Vagina (tissue), 2 donors: ENCODE measurements around the gene CTSD. TPM values are rescaled to one million over a fixed set of nuclear protein-coding genes. Genes with fewer than 3 reads are reported as not detected.
"Not testable (repeated sequence)": the region's sequence is repeated elsewhere in the genome, so short reads cannot be mapped to it uniquely, and the experiment has no call there.

Experiments used
- DNase-seq, 2 donors: peaks; one replicate each; pipeline ENCODE4 v3.0.0-alpha.2; 2017; ENCODE audit errors: extremely low spot score in 2 of 2
- H3K27ac ChIP-seq: fragments of 200-600 bp; sonication (generic); one replicate; pipeline ENCODE4 v1.5.1; 2019
- H3K27me3 ChIP-seq: fragments of 200-600 bp; sonication (generic); one replicate; pipeline ENCODE4 v1.5.1; 2019
- H3K36me3 ChIP-seq, 2 donors: fragments of 200-600 bp; sonication (generic); one replicate each; pipeline ENCODE4 v1.5.1; 2017 to 2019
- H3K4me1 ChIP-seq: fragments of 200-600 bp; sonication (generic); one replicate; pipeline ENCODE4 v1.5.1; 2019
- H3K4me3 ChIP-seq, 2 donors: fragments of 200-600 bp; sonication (generic); 1 replicate in 1 of 2; 2 replicates in 1 of 2; pipeline ENCODE4 v1.5.1; 2016 to 2019
- H3K9me3 ChIP-seq: fragments of 200-600 bp; sonication (generic); one replicate; pipeline ENCODE4 v1.5.1; 2019
- POLR2A ChIP-seq, 2 donors: fragments of 450-650 bp; IDR thresholded peaks; one replicate each; pipeline ENCODE4 v1.6.1; 2017; ENCODE audit warnings: antibody characterized with exemption in 2 of 2, mild to moderate bottlenecking in 2 of 2, moderate library complexity in 2 of 2
- POLR2AphosphoS5 ChIP-seq, 2 donors: sonication (generic); formaldehyde crosslinking; IDR thresholded peaks; one replicate each; pipeline ENCODE4 v1.9.0; 2017; ENCODE audit warnings: antibody characterized with exemption in 2 of 2, mild to moderate bottlenecking in 2 of 2, low read depth in 1 of 2; ENCODE audit not compliant: insufficient read depth in 1 of 2
- intact Hi-C: fragments of 100-400 bp; cut with DNase I; formaldehyde crosslinking; loops from one replicate; pipeline ENCODE4 v1.15.1; 2023
- total RNA-seq: library from RNA; depleted of rRNA; stranded (reverse); fragments of >200 nt; gene quantifications from one replicate; pipeline ENCODE4 v1.2.3, GENCODE V29; 2016
- TF ChIP-seq, protein P1 (sequence below), 3 experiments: fragments of 450-650 bp in 2 of 3; fragments of 200-600 bp in 1 of 3; sonication (generic) in 1 of 3; IDR thresholded peaks; one replicate each; pipeline ENCODE4 v1.5.1; 2017 to 2019; ENCODE audit warnings: antibody characterized with exemption in 3 of 3, mild to moderate bottlenecking in 2 of 3, moderate library complexity in 2 of 3

CTSD gene
- total RNA-seq, 1 donor from 2014 or later: 508 TPM

DNA sequence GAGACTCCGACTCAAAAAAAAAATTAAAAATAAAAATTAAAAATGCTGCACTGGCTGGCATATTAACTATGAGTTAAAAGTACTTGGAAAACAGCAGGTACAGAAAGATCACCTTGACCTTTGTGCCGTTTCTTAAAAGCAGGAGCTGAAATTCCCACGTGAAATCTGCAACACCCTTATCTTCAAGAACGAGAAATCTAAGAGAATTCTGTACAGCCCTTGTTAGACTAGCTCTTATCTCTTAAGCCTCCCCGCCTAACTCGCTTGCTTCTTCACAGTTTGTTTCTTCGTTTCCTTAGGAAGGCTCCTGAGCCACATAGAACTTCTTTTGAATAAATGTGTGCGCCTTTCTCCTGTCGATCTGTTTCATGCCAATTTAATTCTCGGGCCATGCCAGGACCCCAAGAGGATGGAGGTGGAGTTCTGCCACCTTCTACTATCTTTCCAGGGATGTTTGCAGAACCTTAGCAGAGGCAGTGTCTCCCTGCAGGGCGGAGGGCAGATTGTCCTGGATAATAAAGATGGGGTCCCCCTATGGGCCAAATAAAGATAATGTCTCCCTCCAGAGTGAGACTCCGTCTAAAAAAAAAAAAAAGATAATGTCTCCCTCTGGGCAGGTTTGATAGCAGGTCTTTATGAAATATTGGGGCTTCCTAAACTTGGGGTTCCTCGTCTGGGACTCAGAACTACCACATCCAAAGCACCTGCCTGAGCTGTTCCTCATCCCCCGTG, 43.7 kb upstream of the CTSD start:
- Histone ChIP-seq H3K4me1 (no peaks in the 10 kb centered on the region), H3K27me3 (no peaks in the 10 kb centered on the region), H3K9me3 (no peaks in the 10 kb centered on the region), H3K27ac (no peak overlapping the region), H3K4me3 (no peak overlapping the region), H3K36me3 (no peaks in the 10 kb centered on the region)
- intact Hi-C loops: no loop called here
- no peak for TF ChIP-seq POLR2A (IDR thresholded peaks at IDR 0.05)
- TF ChIP-seq, protein P1, sequence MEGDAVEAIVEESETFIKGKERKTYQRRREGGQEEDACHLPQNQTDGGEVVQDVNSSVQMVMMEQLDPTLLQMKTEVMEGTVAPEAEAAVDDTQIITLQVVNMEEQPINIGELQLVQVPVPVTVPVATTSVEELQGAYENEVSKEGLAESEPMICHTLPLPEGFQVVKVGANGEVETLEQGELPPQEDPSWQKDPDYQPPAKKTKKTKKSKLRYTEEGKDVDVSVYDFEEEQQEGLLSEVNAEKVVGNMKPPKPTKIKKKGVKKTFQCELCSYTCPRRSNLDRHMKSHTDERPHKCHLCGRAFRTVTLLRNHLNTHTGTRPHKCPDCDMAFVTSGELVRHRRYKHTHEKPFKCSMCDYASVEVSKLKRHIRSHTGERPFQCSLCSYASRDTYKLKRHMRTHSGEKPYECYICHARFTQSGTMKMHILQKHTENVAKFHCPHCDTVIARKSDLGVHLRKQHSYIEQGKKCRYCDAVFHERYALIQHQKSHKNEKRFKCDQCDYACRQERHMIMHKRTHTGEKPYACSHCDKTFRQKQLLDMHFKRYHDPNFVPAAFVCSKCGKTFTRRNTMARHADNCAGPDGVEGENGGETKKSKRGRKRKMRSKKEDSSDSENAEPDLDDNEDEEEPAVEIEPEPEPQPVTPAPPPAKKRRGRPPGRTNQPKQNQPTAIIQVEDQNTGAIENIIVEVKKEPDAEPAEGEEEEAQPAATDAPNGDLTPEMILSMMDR (IDR thresholded peaks at IDR 0.05): no peak
- TF ChIP-seq POLR2AphosphoS5 (IDR thresholded peaks at IDR 0.05; ENCODE audit: insufficient read depth in 1 of 2, low read depth in 1 of 2): no peak
- DNase-seq: no peak

GRCh38 chr11:1805525-1805924, 41.8 kb upstream of the CTSD start:
- H3K27ac ChIP-seq: no peak overlapping the region
- H3K27me3 ChIP-seq: no peaks in the 10 kb centered on the region
- no peak for DNase-seq
- intact Hi-C loops: no loop called here
- no peaks in the 10 kb centered on the region for H3K36me3 ChIP-seq
- H3K4me1 ChIP-seq: no peaks in the 10 kb centered on the region
- no peaks in the 10 kb centered on the region for H3K9me3 ChIP-seq
- H3K4me3 ChIP-seq: no peak overlapping the region
- no peak for TF ChIP-seq POLR2AphosphoS5 (IDR thresholded peaks at IDR 0.05; ENCODE audit: insufficient read depth in 1 of 2, low read depth in 1 of 2)
- TF ChIP-seq POLR2A (IDR thresholded peaks at IDR 0.05): no peak
- TF ChIP-seq, protein P1 (IDR thresholded peaks at IDR 0.05): no peak

DNA sequence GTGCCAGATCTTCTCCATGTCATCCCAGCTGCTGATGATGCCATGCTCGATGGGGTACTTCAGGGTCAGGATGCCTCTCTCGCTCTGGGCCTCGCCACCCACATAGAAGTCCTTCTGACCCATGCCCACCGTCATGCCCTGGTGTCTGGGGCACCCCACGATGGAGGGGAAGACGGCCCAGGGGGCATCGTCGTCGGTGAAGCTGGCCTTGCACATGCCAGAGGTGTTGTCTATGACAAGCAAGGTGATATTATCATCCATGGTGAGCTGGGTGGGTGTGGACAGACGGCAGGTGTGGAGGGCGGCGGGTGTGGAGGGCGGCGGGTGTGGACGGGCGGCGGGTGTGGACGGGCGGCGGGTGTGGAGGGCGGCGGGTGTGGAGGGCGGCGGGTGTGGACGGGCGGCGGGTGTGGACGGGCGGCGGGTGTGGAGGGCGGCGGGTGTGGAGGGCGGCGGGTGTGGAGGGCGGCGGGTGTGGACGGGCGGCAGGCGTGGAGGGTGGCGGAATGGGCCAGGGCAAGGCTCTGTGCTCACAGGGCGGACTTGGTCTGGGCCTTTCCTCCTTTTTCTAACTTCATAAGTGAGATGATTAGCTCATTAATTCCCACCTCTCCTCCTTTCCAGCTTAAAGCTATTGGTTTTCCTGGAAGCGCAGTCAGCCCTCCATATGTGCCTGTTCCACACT, 40.2 kb upstream of the CTSD start:
- intact Hi-C loops, DNase-seq, H3K36me3 ChIP-seq, H3K4me3 ChIP-seq, H3K4me1 ChIP-seq, H3K9me3 ChIP-seq, H3K27ac ChIP-seq, H3K27me3 ChIP-seq: not testable (repeated sequence)

DNA sequence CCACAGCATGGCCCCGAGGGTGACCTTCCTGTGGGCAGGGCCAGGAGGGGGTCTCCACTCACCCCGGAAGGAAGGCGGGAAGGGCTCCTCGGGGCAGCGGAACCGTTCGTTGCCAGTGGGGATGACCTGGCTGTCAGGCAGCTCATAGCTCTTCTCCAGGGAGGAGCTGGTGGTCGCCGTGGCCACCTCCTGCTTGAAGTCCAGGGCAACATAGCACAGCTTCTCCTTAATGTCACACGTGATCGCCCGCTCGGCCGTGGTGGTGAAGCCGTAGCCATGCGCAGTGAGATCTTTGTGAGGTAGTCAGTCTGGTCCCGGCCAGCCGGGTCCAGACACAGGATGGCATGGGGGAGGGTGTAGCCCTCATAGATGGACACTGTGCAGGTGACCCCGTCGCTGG, 39.5 kb upstream of the CTSD start:
- TF ChIP-seq POLR2AphosphoS5 (IDR thresholded peaks at IDR 0.05; ENCODE audit: insufficient read depth in 1 of 2, low read depth in 1 of 2): no peak
- TF ChIP-seq, protein P1 (IDR thresholded peaks at IDR 0.05): no peak
- no peak for TF ChIP-seq POLR2A (IDR thresholded peaks at IDR 0.05)
- no peaks in the 10 kb centered on the region for H3K27me3 ChIP-seq
- intact Hi-C loops: no loop called here
- DNase-seq: no peak
- H3K9me3 ChIP-seq: no peaks in the 10 kb centered on the region
- H3K4me1 ChIP-seq: no peaks in the 10 kb centered on the region
- no peak overlapping the region for H3K4me3 ChIP-seq
- H3K27ac ChIP-seq: no peak overlapping the region
- no peaks in the 10 kb centered on the region for H3K36me3 ChIP-seq

- Histone ChIP-seq H3K4me1 (peaks cover 3% of the 10 kb centered on the region), H3K27me3 (no peaks in the 10 kb centered on the region), H3K27ac (no peak overlapping the region), H3K4me3 (no peak overlapping the region), H3K9me3 (no peaks in the 10 kb centered on the region), H3K36me3 (no peaks in the 10 kb centered on the region)
- no peak for DNase-seq
- intact Hi-C loops: no loop called here
- TF ChIP-seq POLR2AphosphoS5 (IDR thresholded peaks at IDR 0.05; ENCODE audit: insufficient read depth in 1 of 2, low read depth in 1 of 2): no peak
- TF ChIP-seq POLR2A (IDR thresholded peaks at IDR 0.05): no peak
- TF ChIP-seq, protein P1 (IDR thresholded peaks at IDR 0.05): no peak
These were observed 33.8 kb upstream of the CTSD start for GRCh38 chr11:1797391-1798125.
